Hepatocyte (in vitro differentiated cells): ENCODE results near the gene MACROD2.

Source experiments
- EZH2 ChIP-seq: fragments of 200-600 bp; sonication (generic); IDR thresholded peaks from 2 replicates; pipeline ENCODE4 v1.6.1; 2016; ENCODE audit warnings: antibody characterized with exemption, mild to moderate bottlenecking, borderline replicate concordance
- EZH2phosphoT487 ChIP-seq: fragments of 200-600 bp; sonication (generic); IDR thresholded peaks from one replicate; pipeline ENCODE4 v1.6.1; 2018; ENCODE audit warnings: antibody characterized with exemption, mild to moderate bottlenecking, low read depth, moderate library complexity; ENCODE audit not compliant: unreplicated experiment, severe bottlenecking
- TF ChIP-seq, protein P1 (sequence below): fragments of 200-600 bp; sonication (generic); IDR thresholded peaks from 2 replicates; pipeline ENCODE4 v1.5.1; 2016; ENCODE audit warnings: antibody characterized with exemption, mild to moderate bottlenecking; ENCODE audit not compliant: poor library complexity

DNA sequence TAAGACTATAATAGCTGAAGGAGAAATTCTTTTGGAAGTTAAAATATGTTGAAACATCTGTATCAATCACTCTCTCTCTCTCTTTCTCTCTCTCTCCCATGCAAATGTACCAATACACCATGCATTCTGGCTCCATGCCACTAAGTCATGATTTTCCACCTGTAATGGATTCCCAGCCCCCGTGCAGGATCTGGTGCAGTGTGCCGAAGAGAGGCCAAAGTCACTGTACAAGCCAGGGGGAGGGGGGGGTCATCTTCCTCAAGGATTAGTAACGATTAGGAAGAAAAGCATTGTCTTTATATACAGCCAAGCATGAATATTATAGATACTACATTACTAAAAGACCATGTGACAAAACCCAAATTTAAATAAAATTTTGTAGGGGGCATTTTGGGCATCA, 1852.8 kb downstream of the MACROD2 start:
- TF ChIP-seq, protein P1, sequence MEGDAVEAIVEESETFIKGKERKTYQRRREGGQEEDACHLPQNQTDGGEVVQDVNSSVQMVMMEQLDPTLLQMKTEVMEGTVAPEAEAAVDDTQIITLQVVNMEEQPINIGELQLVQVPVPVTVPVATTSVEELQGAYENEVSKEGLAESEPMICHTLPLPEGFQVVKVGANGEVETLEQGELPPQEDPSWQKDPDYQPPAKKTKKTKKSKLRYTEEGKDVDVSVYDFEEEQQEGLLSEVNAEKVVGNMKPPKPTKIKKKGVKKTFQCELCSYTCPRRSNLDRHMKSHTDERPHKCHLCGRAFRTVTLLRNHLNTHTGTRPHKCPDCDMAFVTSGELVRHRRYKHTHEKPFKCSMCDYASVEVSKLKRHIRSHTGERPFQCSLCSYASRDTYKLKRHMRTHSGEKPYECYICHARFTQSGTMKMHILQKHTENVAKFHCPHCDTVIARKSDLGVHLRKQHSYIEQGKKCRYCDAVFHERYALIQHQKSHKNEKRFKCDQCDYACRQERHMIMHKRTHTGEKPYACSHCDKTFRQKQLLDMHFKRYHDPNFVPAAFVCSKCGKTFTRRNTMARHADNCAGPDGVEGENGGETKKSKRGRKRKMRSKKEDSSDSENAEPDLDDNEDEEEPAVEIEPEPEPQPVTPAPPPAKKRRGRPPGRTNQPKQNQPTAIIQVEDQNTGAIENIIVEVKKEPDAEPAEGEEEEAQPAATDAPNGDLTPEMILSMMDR, result no peak
- TF ChIP-seq EZH2phosphoT487, result no peak
- TF ChIP-seq EZH2, result no peak
